ENCODE measurements around the gene TP63. TPM values are rescaled to one million over a fixed set of nuclear protein-coding genes. Genes with fewer than 3 reads are reported as not detected.
A peak's percentile ranks its signal among the peaks of the same experiment; 100 is the strongest.

Gene TP63
- total and polyA plus RNA-seq, 8 donors = 0.45 to 2.7 (median 0.84) TPM

GRCh38 chr3:189797103-189797750 is 166.0 kb downstream of the TP63 start:
- intact Hi-C loops (cut with DNase I) = no loop called here
- Histone ChIP-seq H3K4me3 (no peak overlapping the region), H3K27me3 (no peaks in the 10 kb centered on the region), H3K27ac (no peak overlapping the region), H3K4me1 (no peaks in the 10 kb centered on the region), H3K36me3 (no peaks in the 10 kb centered on the region), H3K9me3 (no peaks in the 10 kb centered on the region)
- TF ChIP-seq CTCF (IDR thresholded peaks at IDR 0.05) = no peak
- DNase-seq (no peak), ATAC-seq (peak; percentile 31)

GRCh38 chr3:189799366-189799765 is 168.2 kb downstream of the TP63 start:
- DNase-seq (no peak), ATAC-seq (no peak)
- Histone ChIP-seq H3K4me3 (no peak overlapping the region), H3K36me3 (no peaks in the 10 kb centered on the region), H3K9me3 (no peaks in the 10 kb centered on the region), H3K4me1 (no peaks in the 10 kb centered on the region), H3K27ac (no peak overlapping the region), H3K27me3 (no peaks in the 10 kb centered on the region)
- intact Hi-C loops (cut with DNase I) = no loop called here
- TF ChIP-seq CTCF (IDR thresholded peaks at IDR 0.05) = no peak

- Histone ChIP-seq H3K4me1 (no peaks in the 10 kb centered on the region), H3K9me3 (no peaks in the 10 kb centered on the region), H3K27ac (no peak overlapping the region), H3K4me3 (no peak overlapping the region), H3K36me3 (no peaks in the 10 kb centered on the region), H3K27me3 (no peaks in the 10 kb centered on the region)
- TF ChIP-seq CTCF (IDR thresholded peaks at IDR 0.05) = no peak
- no peak for DNase-seq
- intact Hi-C loops (cut with DNase I) = no loop called here
- ATAC-seq = no peak
Measured at GRCh38 chr3:189800436-189800835, 169.2 kb downstream of the TP63 start.

- no peak for ATAC-seq
- no peak for DNase-seq
- Histone ChIP-seq H3K27ac (no peak overlapping the region), H3K4me3 (no peak overlapping the region), H3K27me3 (no peaks in the 10 kb centered on the region), H3K36me3 (no peaks in the 10 kb centered on the region), H3K9me3 (no peaks in the 10 kb centered on the region), H3K4me1 (no peaks in the 10 kb centered on the region)
- intact Hi-C loops (cut with DNase I) = no loop called here
- no peak for TF ChIP-seq CTCF (IDR thresholded peaks at IDR 0.05)
Measured at GRCh38 chr3:189803254-189803653, 172.1 kb downstream of the TP63 start.

- DNase-seq (no peak), ATAC-seq (no peak)
- no peak overlapping the region for H3K27ac ChIP-seq
- no peaks in the 10 kb centered on the region for H3K9me3 ChIP-seq
- intact Hi-C loops (cut with DNase I) = no loop called here
- no peaks in the 10 kb centered on the region for H3K4me1 ChIP-seq
- no peak overlapping the region for H3K4me3 ChIP-seq
- H3K27me3 ChIP-seq = no peaks in the 10 kb centered on the region
- no peak for TF ChIP-seq CTCF (IDR thresholded peaks at IDR 0.05)
- no peaks in the 10 kb centered on the region for H3K36me3 ChIP-seq
Measured at GRCh38 chr3:189805375-189806067, 174.3 kb downstream of the TP63 start.

Measured in left lung (tissue), 10 donors.